Tongue (tissue), 2 donors: ENCODE data around the gene SGSM2. TPM values are rescaled to one million over a fixed set of nuclear protein-coding genes. Genes with fewer than 3 reads are reported as not detected.

Experiments
- DNase-seq: peaks from one replicate; pipeline ENCODE4 v3.0.0-alpha.2; 2015
- total RNA-seq: library from RNA; depleted of rRNA; stranded (reverse); fragments of >200 nt; gene quantifications from one replicate; pipeline ENCODE4 v1.2.3, GENCODE V29; 2014

Gene SGSM2
- total RNA-seq, 1 donor from 2014 or later = 53.0 TPM

DNA sequence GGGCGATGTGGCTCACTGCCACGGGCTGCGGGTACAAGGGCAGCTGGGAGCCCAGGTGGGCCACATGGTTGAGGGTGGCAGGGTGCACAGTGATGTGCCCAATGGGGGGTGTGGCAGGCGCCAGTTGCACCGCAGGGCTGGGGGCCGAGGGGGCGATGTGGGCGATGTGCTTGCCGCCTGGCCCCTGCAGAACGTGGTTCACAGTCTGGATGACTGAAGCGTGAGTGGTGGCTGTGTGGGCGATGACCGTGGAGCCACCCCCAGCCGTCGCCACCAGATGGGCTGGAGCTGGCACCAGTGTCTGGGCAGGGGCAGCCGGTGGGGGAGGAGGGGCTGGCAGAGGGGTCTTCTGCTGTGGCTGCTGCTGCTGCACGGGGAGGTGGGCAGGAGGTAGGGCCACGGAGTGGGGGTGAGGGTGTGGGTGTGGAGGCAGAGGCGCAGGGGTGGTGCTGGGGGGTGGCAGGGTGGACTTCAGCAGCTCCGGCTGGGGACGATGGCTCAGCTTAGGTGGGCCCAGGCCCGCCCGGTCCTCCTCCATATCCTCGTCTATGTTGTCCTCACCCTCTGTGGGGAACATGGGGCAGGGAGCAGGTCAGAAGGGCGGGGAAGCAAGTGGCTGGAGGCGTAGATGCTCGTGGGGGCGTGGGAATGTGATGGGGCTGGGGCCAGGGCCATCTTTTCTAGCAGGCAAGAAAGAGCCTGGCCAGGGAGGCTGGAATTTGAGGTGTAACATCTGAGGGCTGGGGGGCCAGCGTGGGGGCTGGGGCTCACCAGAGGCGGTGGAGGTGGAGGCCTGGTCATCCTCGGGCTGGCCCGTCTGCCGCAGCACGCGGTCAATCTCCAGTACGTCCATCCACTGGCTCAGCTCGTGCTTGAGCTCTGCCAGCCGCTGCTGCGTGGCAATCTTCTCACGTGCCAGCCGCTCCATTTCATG is 50.1 kb downstream of the SGSM2 start:
- DNase-seq = no peak

DNA sequence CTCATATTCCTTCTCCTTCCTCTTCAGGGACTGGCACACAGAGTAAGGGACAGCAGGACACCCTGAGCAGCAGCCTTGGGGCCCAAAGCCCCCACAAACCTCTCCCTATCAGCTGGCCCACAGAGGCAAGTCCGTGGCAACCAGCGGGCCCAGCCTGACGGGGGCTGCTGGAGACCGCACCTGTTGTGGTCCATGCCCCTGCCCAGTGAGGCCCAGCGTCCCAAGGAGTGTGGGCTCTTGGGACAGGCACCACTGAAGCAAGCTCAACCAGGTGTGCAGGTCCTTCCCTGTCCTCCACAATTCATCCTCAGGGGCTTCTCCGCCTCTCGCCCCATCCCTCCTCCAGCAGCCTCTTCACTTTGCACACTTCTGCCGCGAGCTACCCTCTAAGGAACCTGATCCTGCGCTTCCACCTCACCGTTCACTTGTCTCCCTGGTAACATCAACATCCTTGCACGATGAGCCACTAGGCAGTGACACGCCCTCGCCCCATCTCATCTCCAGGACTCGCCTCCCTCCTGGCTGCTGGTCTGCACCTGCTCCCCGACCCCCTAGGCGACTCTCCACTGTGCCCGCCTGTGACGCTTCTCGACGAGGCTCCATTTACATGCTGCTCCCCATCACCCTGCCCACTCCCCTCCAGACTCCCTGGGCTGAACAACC is 50.9 kb downstream of the SGSM2 start:
- no peak for DNase-seq

DNA sequence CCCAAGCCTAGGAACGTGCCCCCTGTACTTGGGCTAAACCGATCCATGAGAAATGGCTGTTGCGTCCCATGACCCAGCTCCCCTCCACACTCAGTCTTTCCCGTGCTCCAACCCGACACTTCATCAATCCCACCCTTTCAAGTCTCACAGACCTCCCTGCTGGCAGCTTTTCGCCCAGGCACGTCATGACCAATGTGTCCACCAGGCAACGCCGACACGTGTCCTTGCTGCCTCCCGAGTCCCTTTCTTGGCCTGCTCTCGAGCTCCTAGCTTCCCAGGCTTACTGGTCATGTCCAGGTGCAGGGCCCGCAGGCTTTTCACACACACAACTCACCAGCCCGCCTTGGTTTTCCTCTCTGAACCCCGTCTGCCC is 51.4 kb downstream of the SGSM2 start:
- no peak for DNase-seq

DNA sequence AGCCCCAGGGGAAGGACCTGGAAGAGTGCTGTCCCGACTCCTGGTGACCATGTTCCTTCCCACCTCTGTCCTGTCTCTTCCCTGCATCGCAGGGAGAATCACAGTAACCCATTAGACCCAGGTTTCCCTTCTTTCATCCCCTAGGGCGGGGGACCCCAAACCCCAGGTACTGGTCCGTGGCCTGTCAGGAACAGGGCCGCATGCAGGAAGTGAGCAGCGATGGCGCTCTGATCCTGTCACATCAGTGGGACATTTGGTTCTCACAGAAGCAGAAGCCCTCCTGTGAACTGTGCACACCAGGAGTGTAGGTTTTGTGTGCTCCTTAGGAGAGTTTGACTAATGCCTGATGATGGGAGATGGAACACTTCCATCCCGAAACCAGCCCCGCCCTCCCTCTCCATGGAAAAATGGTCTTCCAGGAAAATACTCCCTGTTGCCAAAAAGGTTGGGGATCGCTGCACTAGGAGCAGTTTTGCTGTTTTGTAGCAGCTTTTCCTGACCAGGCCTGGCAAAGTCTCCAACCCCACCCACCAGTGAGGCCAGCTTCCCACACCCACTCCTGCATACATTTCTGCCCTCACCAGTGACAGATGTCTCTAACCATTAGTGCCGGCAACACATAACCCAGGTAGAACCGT is 53.0 kb downstream of the SGSM2 start:
- DNase-seq = no peak

DNA sequence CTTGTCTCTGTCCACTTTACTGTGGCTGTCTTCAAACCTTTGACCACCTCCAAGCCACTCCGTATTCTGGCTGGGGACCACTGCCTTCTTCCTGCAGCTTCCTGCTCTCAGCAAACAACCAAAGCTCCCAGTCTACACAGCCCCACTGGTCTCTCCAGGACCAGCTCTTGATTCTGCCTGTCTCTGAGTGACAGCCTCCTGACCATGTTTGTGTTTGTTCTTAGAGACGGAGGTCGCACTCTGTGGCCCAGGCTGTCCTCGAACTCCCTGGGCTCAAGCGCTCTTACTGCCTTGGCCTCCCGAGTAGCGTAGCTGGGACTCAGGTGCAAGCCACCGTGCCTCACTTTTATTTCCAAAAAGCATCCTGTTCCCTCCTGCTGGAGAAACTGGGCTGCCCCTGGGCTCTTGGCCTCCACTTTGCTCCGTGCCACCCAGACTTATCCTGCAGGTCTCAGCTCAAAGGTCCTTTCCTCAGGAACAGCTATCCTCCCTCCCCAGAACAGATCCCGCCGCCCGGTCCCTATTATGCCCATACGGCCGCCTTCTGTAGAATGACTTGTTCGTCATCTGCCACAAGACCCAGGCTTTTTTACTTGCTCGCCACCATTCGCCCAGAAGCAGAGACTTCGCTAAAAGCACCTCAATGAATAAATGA is 54.4 kb downstream of the SGSM2 start:
- no peak for DNase-seq

DNA sequence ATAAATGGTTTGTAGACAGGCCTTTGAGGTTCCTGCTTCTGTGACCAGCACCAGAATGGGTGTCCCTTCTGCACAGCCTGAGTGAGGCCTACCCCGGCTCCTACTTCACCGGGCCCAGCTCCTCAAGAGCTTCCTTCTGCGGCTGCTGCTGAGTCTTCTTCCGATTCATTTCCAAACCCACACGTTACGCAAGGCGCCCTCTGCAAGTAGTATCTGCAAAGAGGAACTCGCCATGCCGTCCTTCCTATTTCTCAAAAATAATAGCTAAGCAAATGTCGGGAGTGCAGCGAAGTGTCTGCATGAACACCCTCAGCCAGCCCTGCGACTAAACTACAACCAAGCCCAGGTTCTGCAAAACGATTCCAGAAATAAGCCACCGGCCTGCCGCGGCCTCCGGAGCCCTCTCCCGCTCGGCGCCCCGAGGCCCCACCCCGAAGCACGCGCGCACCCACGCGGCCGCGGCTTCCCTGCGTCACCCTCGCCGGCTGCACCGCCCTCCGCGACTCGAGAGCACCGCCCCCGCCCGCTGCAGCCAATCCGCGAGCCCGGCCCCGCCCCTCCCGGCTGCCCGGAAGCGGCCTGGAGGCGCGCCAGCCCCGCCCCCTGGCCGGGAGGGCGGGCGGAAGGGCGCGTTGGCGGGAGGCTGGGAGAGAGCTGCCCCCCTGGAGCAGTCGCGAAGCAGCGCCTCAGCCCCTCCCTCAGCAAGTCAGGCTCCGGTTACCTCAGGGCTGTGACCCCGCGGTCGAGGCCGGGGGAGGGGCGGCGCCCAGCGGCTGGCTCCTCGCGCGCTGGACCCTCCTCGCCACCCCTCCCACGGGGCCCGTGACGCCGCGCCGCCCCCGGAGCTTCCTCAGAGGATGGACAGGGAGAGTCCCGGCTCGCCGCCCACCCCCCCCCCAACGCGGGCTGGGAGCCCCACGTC is 55.2 kb downstream of the SGSM2 start:
- peak; percentile 97 for DNase-seq

DNA sequence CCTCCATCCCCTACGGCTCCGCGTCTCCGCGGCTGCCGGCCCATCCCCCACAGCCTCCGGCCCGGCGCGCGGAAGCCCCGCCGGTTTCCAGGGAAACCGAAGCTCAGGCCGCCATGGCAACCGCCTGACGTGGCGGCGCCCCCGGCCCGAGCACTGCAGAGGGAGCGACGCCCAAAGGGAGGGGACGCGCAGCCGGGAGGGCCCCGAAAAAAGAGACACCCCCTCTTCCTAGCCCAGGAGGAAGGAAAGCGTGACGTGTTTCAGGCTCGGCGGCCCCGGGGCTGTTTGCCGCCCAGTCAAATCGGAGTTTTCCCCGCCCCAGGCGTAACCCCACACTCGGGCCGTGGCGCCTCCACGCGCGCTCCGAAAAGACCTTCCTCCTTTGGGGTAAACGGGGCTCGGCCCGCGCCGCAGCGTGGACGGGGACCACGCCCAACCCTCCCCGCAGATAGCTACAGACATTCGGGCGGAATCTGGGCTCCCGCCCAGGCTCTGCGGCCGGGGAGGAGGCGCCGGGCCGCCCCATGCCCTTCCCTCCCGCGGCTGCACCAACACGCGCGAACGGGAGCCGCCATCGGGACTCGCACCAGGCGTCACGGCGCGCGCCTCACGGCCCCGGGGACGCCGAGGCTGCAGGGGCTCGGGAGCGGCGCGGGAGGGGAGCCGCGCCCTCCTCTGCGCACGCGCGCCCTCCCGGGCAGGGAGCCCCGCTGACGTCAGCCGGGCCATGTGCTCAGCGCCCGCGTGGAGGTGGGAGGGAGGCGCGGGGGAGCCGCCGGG is 56.1 kb downstream of the SGSM2 start:
- peak; percentile 95 for DNase-seq

DNA sequence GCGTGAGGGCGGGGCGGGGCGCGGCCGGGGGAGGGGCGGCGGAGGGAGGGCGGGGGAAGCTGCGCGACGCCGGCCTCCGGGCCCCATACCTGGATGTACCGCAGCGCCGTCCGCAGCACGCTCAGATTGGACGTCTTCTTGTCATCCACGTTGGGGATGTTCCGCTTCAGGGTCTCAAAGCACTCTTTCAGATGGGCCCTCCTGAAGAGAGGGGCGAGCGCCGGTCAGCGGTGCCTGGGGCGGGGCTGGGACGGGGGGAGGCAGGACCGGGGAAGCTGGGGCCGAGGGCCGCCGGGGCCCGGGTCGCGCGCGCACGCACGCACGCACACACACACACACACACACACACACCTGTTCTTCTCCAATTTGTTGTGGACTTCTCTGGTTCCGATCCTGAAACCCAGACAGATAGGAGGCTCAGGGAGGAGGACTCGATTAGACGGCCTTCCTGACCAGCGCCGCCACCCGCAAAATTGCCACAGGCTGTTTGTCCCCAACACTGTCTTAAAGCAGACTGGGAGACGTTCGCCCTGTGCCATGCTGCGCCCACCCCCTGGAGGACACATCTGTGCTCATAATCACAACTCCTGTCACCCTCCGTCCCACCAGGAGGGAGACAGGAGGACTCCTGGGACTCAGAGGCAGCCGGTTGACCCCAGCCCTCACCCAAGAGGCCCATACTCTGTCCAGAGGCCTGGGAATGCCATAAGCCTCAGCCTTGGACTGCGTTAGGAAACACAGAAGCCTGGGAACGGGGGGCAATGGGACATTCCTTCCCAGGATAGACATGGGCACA is 56.9 kb downstream of the SGSM2 start:
- no peak for DNase-seq

DNA sequence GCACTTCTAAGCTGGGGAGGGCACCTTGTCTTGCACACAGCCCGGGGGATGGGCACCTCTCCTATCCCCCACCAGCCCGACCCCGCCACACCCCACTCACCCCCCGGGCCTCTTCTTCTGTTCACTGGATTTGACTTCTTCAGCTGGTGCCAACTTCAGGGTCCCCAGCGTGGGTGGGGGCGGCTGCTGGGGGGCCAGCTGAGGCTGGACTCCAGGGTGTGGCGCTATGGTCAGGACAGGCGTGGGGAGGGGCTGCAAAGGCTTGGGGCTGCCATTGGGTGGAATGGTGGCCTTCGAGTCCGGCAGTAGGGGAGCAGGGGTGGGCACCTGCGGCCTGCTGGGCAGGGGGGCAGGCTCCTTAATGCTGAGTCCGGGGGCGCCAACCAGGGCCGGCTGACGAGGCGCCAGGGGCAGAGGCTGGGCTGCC is 57.5 kb downstream of the SGSM2 start:
- DNase-seq = no peak

DNA sequence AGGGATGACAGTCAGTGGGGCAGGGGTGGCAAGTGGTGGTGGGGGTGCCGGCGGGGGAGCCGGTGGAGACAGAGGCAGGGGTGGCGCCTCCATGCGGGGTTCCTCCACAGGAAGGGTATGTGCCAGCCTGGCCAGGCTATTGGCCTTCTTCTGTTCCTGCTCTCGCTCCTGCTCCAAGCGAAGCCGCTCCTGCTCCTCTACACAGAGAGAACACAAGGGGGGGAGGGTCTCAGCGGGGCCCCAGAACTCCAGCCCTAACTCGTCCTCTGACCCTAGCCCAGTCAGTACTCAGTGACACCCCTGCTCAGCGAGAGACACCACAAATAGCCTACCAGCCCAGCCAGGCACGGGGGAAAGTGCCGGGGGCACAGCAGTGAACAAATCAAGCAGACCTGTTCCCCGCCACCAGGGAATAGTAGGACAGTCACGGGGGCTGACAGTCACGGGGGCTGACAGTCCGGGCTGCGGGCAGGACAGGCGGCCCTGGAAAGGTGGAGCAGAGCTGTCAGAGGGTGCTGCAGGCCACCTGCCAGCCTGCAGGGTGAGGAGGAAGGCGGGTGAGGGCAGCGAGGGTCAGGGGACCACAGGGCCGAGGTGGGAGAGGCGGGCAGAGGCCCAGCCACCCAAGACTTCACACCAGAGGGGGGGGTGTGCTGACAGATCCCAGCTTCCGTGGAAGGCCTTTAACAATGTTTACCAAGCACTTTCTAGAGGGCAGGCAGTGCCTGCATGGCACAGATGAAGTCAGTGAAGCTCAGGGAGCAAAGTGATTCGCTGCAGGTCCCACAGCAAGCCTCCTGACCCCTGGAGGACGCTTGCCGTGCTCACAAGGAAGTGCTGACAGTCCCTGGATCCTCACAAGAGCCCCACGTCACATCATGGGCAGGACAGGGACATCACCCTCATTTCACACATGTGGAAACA is 58.2 kb downstream of the SGSM2 start:
- DNase-seq = no peak

DNA sequence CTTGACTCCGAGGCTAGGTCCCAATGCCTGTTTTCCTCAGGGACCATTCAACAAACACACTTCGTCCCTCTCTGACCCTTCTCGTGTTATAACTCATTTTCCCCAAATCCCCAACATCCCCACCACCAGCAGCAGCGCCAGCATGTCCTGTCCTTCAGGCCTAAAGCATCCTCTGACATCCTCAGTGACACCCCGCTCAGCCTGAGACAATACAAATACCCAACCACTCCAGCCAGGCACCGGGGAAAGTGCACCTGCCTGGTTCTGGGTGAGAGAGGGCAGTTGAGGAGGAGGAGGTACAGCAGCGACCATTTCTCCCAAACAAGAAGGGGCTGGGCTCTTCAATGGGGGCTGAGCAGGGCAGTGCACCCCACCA is 58.9 kb downstream of the SGSM2 start:
- DNase-seq = no peak

DNA sequence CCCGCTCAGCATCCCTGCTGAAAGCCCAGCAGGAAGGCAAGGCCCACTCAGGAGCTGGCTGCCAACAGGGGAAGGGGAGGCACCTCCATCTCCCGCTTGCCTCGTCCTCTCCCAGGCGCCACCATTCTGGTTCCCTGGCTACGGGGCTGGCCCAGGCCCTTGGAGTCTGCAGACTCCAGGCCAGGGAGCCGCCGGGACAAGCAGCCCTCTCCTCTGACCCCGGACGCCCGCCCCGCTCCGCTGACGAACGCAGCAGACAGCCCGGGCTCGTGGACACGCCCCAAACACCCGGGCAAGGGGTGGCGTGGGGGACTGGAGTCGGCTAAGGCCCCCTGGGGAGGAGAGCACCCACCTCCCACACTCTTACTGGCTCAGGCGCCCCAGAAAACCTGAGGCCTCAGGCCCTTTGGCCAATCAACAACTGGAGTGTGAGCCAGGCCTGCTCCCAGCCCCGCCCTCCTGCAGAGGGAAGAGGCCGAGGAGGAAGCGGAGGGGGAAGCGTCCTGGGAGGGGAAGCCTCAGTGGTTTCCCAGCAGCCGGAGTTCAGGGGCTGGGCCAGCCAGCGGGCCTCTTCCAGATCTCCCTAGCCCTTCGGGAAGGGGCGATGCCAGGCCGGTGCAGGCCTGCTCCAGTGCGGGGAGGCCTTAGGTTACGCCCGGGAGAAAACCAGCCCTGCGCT is 59.4 kb downstream of the SGSM2 start:
- peak; percentile 94 for DNase-seq

DNA sequence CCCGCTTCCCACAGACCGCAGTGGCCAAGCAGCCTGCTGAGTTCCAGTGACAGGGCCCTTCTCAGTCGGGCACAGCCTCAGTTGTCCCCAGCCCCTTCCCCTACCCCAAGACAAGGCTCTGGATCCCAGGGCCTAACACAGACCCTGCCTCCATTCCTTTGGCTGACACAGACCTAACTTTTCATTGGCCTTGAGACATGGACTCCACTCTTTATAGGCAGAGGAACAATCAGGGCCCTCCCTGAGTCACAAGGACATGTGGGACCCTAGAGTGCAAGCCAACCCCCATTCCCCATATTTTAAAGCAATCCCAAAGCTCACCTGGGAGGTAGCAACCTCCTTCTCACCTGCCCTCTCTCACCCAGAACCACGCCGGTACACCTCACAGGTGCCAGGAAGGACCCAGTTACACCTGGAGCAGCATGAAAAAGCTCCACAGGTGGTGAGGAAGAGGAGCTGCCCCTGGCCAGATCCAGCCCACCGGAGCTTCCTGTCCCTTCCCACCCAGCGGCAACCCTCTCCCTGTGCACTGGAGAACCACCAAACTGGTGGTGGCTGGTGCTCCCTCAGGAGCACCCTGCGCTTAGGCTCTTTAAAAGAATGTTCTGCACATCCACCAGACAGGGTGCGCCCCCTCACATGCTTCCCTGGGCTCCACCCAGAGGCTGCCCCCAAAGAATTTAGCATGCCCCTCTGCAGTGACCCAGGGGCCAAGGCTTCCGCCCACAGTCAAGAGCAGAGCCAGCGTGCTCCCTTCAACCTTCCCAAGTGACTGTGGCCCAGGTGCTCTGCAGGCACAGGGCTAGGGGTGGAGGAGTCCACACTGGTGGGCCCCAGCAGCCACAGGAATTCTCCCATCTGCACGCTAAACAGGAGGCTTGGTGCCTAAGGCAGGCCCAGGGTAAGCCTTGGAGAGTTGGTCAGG is 60.2 kb downstream of the SGSM2 start:
- DNase-seq = no peak

DNA sequence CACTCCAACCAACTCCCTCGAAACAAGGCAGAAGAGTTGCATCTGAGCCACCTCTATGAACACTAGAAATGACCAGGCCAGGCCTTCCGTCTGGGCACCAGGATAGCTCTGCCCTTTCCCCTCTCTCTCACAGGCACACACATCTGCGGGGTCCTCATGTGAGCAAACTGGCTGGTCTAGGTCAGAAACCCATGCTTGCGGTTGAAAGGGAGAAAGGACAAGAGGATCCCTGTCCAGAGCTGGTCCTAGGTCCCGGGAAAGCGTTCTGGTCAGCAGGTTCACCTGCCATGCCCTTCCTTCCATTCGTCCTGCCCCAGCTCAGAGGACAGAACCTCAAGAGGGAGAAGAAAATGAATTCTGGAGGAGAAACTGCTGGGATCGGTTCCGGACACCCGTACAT is 60.9 kb downstream of the SGSM2 start:
- no peak for DNase-seq

DNA sequence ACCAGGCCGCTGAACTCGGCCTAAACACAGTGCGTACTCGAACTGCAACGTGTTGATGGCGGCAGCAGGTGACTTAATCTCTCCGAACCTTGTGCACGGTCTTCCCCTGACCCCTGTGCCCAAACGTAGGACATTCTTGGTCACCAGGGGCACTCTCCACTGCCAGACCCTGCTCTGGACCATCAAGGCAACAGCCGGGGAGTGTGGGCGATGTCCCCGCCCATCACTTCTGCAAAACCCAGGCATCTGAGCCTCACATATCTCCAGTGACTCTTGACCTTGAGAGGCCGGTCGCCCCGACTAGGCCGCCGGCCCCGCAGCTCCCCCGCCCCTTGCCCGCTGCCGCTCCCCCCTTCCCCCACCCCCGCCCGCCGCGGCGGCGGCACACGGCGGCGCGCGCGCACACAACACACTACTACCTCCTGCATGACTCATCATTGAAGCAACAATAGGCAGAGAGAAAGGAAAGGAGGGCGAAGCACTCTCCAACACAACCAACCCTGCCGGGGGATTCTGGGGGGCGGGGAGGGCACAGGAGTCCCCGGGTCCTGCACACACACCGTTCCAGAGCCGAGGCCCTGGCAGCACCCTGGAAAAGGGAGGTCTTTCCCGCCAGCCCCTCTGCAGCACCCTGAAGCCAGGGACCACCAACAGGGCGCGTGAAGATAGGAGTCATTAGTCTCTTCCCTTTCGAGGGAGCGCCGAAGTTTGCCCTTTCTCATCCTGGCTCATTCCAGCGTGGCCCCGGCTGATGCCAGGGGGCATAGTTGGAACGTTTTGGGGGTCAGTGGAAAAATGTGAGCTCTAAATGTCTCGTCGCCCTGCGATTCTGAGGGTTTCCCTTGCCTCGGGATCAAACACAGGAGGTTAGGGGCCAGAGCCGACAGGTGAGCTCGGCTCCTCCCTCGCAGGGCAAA is 61.6 kb downstream of the SGSM2 start:
- DNase-seq = peak; percentile 69
